HG03097 (cell line): ENCODE measurements around the gene DUS2.
"Not testable (repeated sequence)": the region's sequence is repeated elsewhere in the genome, so short reads cannot be mapped to it uniquely, and the experiment has no call there.

Source experiments
- ATAC-seq: cut with Tn5 transposase; IDR thresholded peaks from one replicate; pipeline ENCODE4 v1.9.1; 2021; ENCODE audit not compliant: unreplicated experiment, low FRiP score

The DUS2 gene

DNA sequence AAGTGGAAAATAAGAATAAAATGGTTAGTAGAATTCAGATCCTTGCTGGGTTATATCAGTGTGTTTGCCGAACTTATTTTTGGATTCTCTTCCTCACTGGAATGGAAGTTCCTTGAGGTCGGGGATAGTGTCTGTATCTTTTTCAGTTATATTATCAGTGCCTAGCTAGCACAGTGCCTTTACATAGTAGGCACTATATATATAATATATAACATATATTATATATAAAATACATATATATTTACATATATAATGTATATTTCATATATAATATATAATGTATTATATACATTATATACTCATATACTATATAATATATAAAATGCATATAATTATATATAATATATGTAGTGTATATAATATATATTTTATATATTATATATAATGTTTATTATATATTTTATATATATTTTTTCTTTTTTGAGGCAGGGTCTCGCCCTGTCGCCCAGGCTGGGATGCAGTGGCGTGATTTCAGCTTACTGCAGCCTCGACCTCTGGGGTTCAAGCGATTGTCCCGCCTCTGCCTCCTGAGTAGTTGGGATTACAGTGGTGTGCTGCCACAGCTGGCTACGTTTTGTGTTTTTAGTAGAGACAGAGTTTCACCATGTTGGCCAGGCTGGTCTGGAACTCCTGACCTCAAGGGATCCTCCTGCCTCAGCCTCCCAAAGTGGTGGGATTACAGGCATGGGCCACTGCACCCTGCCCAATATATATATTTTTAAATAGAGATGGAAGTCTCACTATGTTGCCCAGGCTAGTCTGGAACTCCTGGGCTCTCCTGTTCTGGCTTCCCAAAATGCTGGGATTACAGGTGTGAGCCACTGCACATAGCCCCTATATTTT is 65.3 kb downstream of the DUS2 start:
- ATAC-seq: no peak

DNA sequence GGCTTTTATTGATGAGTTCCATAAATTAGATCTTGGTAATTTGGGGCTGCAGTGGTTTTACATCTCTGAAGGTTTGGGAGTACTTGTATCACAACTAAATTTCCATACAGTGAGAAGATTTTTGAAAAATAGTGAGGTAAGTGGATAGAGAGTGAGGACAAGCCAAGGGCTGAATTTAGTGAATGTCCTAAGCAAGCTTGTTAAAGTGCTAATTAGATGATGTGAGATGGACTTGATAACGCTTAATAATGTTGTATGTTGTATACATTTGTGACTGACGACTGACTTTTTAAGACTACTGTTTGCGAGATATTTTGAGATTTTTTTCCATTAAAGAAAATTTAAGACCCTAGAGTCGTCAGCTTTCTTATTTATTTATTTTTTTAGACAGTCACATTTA is 66.0 kb downstream of the DUS2 start:
- ATAC-seq: no peak

DNA sequence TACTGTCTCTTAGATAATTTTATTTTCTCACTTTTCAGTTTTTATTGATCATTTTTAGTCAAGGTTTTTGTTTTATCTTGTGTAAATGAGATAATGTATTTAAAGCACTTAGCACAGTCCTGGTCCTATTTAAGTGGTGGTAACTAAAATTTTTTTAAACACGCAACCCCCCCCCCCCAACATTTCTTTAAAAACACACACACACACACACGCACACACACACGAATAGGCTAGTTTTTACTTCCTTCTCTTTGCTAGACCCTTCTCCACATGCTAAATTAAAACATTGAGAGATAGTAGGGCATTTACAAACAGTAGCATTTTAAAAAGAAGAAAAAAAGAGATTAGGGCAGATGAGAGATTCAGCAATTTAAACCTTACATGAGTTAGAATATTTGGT is 67.0 kb downstream of the DUS2 start:
- ATAC-seq: no peak

DNA sequence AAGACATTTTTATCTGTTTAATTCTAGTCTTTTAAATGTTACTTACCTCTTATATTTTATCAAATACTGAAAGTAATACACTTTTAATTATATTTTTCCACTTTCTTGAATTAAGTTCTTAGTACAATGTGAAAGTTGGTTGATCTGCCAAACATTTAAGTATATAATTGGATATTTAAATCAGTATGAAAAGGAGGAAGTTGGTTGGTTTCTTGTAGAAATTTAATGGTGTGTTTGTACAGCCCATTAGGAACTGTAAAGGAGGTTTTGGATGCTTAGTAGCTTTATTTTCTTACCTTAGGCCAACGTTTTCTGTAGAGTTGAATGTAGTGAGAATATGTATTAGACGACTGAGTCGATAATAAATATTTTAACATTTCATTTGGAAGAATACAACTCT is 67.4 kb downstream of the DUS2 start:
- ATAC-seq: no peak

DNA sequence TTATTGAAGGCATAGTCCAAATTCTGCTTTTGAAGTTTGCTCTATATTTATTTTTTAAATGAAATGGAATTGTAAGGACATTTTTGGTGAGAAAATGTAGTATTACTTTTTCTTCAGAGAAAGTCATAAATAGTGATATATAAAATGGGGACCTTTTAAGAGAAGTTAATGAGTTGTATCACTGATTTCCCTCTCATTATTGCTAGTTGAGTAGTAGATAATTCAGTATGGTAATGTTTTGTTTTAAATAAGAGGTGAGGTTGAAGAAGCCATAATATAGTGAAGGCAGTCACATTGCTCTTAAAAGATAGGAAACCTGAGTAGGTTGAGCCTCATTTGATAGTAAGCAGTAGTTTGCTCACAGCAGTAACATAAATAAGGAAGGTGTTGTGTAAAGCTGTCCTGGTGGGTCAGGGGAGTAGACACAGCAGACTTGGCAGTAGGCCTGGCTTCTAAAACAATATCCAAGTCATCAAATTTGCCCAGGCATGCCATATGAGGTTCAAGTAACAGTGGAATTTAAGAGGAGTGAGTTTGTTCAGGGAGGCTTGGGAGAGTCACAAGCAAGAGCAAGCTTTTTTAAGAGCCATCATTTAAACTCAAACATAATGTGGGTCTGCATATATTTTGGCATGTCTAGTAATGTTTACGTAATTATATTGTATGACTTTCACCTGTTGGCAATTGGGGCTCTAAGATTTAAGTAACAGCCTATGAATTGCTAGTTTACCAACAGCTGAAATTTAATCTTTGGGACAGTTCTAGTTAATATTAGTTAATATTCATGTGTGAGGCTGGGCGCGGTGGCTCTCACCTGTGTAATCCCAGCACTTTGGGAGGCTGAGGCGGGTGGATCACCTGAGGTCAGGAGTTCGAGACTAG is 68.5 kb downstream of the DUS2 start:
- no peak for ATAC-seq

DNA sequence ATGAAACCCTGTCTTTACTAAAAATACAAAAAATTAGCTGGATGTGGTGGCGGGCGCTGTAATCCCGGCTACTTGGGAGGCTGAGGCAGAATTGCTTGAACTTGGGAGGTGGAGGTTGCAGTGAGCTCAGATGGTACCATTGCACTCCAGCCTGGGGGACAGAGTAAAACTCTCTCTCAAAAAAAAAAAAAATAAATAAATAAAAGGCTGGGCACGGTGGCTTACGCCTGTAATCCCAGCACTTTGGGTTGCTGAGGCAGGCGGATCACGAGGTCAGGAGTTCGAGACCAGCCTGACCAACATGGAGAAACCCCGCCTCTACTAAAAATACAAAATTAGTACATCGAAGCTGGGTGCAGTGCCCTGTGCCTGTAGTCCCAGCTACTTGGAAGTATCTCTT is 69.2 kb downstream of the DUS2 start:
- not testable (repeated sequence) for ATAC-seq

DNA sequence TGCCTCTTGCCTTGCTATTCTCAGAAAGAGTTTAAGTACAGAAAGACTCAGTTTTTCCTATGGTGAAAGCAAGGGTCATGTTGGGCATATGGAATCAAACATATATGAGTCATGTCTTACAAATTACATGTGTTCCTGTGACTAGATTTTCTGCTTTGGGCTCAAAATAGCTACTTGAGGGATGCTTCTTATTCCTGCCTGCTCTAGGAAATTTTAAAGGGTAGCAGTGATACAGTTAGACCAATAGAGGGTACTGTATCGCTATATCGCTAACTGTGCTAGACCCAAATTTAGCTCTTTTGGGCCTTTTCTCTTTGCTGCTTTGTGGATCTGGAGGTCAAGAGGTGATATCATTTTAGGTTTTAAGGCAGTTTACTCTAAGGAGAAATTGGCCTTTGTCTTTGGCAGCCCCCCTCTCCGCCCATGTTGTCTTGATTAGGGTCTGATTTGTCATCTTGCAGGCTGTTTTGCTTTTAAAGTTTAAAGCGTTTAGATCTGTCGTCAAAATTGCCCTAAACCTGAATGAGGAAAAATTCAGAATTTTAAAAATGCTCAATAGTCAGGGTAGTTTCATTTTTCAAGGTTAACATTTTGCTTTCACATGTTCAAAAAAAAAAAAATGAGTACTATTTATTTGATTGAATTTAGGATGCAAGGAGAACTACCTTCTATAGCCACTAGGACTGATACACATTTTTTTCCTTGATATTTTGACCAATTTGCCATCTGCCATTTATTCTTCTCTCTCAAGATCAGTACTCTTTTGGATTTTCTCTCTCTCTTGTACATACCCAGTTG is 70.9 kb downstream of the DUS2 start:
- no peak for ATAC-seq

DNA sequence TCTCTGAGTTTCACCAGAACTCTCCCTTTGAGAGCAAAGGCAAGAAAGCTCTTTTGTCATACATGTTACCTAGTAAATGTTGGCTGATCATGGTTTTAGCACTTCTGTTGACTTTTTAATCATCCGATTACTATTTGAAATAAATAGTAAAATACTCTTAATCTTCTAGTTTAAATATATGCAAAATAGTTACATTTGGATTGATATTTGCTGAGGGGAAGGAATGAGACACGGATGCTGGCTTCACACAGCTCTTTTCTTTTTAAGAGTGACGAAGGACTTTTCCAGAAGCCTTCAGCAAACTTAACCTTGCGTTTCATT is 71.5 kb downstream of the DUS2 start:
- ATAC-seq: no peak

DNA sequence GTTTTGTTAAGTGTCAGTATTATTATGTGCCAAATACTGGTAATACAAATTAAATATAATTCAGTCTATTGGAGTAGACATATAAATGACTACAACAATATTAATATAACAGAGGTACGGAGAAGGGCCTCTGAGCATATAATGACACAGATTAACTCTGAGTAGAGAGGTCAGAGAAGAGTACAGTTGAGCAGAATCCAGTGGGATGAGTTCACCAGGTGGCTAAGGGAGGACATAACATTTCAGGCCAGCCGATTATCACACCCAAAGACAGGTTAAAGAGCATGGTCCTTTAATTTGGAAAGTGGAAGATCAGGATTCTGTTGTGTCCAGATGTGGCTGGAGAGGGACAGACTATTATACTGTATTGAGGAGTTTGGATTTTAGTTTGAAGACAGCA is 73.4 kb downstream of the DUS2 start:
- no peak for ATAC-seq

DNA sequence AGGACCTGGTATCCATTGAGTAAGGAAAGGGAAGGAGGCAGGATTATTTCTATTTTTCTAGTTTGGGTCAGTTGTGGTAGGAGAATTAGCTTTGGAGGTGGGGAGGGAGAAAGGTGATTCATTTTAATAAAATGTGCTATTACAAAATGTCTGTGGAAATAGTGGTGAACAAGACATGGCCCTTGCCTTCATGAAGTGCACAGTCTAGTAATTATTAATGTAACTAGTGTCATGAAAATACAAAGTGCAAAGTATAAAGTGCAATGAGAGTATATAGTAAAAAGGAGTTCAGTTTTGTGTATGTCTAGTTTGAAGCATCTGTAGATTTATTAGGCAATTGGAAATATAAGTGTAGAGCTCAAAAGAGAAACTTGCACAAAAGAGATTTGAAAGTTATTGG is 74.0 kb downstream of the DUS2 start:
- ATAC-seq: no peak

DNA sequence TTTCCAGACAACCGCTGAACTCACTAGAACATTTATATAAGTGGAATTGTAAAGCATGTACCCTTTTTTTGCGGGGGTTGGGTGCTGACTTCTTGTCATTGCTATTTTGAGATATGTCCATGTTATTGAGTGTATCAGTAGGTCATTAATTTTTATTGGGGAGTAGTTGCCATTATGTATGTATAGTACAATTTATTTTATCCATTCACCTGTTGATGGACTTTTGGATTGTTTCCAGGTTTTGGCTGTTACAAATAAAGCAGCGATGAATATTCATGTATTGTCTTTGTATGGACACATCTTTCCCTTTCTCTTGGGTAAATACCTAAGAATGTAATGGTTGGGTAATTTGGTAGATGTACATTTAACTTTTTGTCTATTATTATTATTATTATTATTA is 74.8 kb downstream of the DUS2 start:
- no peak for ATAC-seq

DNA sequence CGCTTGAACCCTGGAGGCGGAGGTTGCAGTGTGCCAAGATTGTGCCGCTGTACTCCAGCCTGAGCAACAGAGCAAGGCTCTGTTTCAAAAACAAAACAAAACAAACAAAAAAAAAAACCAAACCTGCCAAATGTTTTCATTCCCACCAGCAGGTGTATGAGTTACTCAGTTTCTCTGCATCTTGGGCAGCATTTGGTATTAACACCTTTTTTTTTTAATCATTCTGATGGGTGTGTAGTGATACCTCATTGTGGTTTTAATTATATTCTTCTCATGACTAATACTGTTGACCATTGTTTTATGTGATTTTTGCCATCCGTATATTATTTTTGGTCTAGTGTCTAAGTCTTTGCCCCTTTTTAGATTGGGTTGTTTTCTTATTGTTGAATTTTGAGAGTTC is 77.4 kb downstream of the DUS2 start:
- no peak for ATAC-seq

DNA sequence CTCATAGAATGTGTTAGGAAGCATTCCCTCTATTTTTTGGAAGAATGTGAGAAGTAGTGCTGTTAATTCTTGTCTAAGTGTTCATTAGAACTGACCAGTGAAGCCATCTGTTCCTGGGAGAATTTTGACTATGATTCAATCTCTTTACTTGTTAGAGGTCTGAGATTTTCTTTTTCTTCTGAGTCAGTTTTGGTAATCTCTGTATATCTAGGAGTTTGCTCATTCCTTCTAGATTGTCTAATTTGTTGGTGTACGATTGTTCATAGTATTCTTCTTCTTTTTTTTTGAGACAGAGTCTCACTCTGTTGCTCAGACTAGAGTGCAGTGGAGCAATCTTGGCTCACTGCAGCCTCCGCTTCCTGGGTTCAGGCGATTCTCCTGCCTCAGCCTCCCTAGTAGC is 82.5 kb downstream of the DUS2 start:
- ATAC-seq: no peak

DNA sequence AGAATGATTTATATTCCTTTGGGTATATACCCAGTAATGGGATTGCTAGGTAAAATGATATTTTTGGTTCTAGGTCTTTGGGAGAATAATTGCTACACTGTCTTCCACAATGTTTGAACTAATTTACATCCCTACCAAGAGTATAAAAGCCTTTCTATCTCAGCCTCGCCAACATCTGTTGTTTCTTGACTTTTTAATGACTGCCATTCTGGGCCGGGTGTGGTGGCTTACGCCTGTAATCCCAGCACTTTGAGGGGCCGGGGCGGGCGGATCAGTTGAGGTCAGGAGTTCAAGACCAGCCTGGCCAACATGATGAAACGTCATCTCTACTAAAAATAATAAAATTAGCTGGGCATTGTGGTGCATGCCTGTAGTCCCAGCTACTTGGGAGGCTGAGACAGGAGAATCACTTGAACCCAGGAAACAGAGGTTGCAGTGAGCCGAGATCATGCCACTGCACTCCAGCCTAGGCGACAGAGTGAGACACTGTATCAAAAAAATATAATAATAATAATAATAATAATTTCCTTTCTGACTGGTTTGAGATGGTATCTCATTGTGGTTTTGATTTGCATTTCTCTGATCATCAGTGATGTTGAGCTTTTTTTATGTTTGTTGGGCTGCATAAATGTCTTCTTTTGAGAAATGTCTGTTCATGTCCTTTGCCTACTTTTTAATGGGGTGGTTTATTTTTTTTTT is 84.3 kb downstream of the DUS2 start:
- not testable (repeated sequence) for ATAC-seq

DNA sequence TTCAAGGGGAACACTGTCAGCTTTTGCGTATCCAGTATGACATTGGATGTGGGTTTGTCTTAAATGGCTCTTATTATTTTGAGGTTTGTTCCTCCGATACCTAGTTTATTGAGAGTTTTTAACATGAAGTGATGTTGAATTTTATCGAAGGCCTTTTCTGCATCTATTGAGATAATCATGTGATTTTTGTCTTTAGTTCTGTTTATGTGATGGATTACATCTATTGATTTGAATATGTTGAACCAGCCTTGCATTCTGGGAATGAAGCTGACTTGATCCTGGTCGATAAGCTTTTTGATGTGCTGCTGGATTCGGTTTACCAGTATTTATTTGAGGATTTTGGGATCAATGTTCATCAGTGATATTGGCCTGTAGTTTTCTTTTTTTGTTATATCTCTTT is 86.1 kb downstream of the DUS2 start:
- not testable (repeated sequence) for ATAC-seq

DNA sequence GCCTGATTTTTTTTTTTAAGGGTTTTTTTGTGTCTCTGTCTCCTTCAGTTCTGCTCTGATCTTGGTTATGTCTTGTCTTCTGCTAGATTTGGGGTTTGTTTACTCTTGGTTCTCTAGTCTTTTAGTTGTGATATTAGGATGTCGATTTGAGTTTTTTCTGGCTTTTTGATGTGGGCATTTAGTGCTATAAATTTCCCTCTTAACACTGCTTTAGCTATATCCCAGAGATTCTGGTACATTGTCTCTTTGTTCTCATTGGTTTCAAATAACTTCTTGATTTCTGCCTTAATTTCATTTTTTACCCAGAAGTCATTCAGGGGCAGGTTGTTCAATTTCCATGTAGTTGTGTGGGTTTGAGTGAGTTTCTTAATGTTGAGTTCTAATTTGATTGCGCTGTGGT is 87.5 kb downstream of the DUS2 start:
- ATAC-seq: not testable (repeated sequence)

DNA sequence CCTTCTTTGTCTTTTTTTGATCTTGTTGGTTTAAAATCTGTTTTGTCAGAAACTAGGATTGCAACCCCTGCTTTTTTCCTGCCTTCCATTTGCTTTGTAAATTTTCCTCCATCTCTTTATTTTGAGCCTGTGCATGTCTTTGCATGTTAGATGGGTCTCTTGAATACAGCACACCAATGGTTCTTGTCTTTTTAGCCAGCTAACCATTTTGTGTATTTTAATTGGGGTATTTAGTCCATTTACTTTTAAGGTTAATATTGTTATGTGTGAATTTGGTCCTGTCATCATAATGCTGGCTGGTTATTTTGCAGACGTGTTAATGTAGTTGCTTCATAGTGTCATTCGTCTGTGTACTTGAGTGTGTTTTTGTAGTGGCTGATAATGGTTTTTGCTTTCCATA is 88.3 kb downstream of the DUS2 start:
- ATAC-seq: no peak

DNA sequence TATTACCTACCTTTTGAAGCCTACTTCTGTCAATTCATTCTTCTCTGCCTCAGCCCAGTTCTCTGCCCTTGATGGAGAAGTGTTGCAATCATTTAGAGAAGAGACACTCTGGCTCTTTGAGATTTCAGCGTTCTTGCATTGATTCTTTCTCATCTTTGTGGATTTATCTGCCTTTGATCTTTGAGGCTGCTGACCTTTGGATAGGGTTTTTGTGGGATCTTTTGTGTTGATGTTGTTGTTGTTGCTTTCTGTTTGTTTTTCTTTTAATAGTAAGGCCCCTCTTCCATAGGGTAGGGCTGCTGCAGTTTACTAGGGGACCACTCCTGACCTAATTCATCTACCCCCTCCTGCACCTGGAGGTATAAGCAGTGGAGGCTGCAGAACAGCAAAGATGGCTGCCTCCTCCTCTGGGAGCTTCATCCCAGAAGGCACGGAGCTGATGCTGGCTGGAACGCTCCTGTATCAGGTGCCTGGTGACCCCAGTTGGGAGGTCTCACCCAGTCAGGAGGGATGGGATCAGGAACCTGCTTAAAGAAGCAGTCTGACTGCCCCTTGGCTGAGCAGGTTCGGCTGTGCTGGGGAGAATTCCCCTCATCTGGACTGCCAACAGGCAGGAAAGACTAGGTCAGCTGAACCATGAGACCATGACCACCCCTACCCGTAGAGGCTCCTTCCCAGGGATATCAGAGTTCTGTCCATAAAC is 90.1 kb downstream of the DUS2 start:
- no peak for ATAC-seq

DNA sequence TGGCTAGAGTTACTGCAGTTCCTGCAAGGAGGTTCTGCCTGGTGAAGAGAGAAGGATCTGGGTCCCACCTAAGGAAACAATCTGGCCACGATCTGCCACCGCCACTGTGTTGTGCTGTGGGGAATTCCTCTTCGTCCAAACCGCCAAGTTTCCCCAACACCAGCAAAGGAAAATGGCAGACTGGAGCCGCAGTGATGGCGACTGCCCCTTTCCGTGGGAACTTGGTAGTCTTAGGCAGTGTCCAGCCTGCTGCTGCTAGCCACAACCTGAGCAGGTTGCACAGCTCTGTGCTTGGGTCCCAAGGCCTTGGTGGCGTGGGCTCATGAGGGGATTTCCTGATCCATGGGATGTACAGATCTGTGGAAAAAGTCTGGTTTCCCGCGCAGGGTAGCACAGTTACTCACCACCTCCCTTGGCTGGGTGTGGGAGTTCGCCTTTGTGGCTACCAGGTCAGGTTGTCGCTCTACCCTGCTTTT is 90.7 kb downstream of the DUS2 start:
- no peak for ATAC-seq

DNA sequence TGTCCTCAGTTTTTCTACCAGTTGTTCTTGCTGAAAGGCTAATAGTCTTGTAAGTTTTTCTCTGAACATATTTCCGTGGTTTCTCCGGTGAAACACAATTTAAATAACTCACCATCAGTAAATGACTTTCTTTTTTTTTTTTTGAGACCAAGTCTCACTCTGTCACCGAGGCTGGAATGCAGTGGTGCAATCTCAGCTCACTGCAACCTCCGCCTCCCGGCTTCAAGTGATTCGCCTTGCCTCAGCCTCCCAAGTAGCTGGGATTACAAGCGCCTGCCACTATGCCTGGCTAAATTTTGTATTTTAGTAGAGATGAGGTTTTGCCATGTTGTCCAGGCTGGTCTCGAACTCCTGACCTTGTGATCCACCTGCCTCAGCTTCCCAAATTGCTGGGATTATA is 91.9 kb downstream of the DUS2 start:
- not testable (repeated sequence) for ATAC-seq
